SK-N-SH (cell line): ENCODE results near the gene RBP3. TPM values are rescaled to one million over a fixed set of nuclear protein-coding genes. Genes with fewer than 3 reads are reported as not detected.

Experiments used
- CTCF ChIA-PET: fragments of 300-600, 350-600 bp; formaldehyde crosslinking; extraction: SDS; loops from one replicate; lab custom pipeline; 2021; lab: Yijun Ruan, JAX
- POLR2A ChIA-PET: fragments of 350-600 bp; sonication (Branson Sonifier 250); formaldehyde crosslinking; extraction: SDS; loops from one replicate; lab custom pipeline; 2020; ENCODE audit warnings: antibody characterized with exemption, inconsistent platforms; lab: Yijun Ruan, JAX
- DNase-seq: peaks from one replicate; pipeline ENCODE4 v3.0.0; 2012
- H2AFZ ChIP-seq: fragments of 200-600 bp; sonication (generic); 2 replicates; pipeline ENCODE4 v1.8.1; 2016; ENCODE audit warnings: antibody characterized with exemption, mild to moderate bottlenecking, low read depth
- H3F3A ChIP-seq: fragments of 200-600 bp; sonication (generic); replicated peaks from 2 replicates; pipeline ENCODE3; 2016; ENCODE audit warnings: antibody characterized with exemption, mild to moderate bottlenecking; ENCODE audit not compliant: insufficient read depth
- H3K27ac ChIP-seq, 2 experiments: fragments of 200-500 bp in 1 of 2; fragments of 200-600 bp in 1 of 2; sonication (Bioruptor generic) in 1 of 2; sonication (generic), shearing (Covaris generic) in 1 of 2; 2 replicates each; pipeline versions ENCODE4 v1.5.1 to v1.6.1; 2014 to 2016; ENCODE audit warnings: low read depth in 2 of 2, inconsistent platforms in 1 of 2, low read length in 1 of 2, mild to moderate bottlenecking in 1 of 2, mixed read lengths in 1 of 2
- H3K27me3 ChIP-seq: fragments of 200-600 bp; sonication (generic), shearing (Covaris generic); 2 replicates; pipeline ENCODE4 v1.6.1; 2016; ENCODE audit warnings: mixed run types; ENCODE audit not compliant: insufficient read depth
- H3K36me3 ChIP-seq, 2 experiments: fragments of 200-500 bp in 1 of 2; fragments of 200-600 bp in 1 of 2; sonication (Bioruptor generic) in 1 of 2; sonication (generic) in 1 of 2; replicated peaks in 1 of 2; 2 replicates each; pipeline versions ENCODE3 to v1.5.1; 2014 to 2016; ENCODE audit warnings: low read length in 1 of 2, mild to moderate bottlenecking in 1 of 2; ENCODE audit not compliant: insufficient read depth in 2 of 2, control insufficient read depth in 1 of 2
- H3K4me1 ChIP-seq, 2 experiments: fragments of 200-500 bp in 1 of 2; fragments of 200-600 bp in 1 of 2; sonication (Bioruptor generic) in 1 of 2; sonication (generic), shearing (Covaris generic) in 1 of 2; 2 replicates each; pipeline versions ENCODE4 v1.5.1 to v1.6.1; 2014 to 2016; ENCODE audit warnings: low read depth in 1 of 2, low read length in 1 of 2, mixed run types in 1 of 2; ENCODE audit not compliant: insufficient read depth in 2 of 2, control insufficient read depth in 1 of 2
- H3K4me2 ChIP-seq: fragments of 200-600 bp; sonication (generic), shearing (Covaris generic); 2 replicates; pipeline ENCODE4 v1.6.1; 2017; ENCODE audit warnings: mixed run types
- H3K4me3 ChIP-seq, 2 experiments: fragments of 200-500 bp in 1 of 2; fragments of 200-600 bp in 1 of 2; sonication (Bioruptor generic) in 1 of 2; sonication (generic), shearing (Covaris generic) in 1 of 2; 2 replicates each; pipeline versions ENCODE4 v1.5.1 to v1.8.1; 2014 to 2016; ENCODE audit warnings: low read depth in 2 of 2, inconsistent platforms in 1 of 2, low read length in 1 of 2, mild to moderate bottlenecking in 1 of 2, mixed read lengths in 1 of 2, moderate library complexity in 1 of 2
- H3K79me2 ChIP-seq: fragments of 200-600 bp; sonication (generic); 2 replicates; pipeline ENCODE4 v1.8.1; 2017; ENCODE audit warnings: mild to moderate bottlenecking; ENCODE audit not compliant: insufficient read depth
- H3K9ac ChIP-seq: fragments of 200-600 bp; sonication (generic); 2 replicates; pipeline ENCODE4 v1.6.1; 2017; ENCODE audit warnings: mixed run types
- H3K9me2 ChIP-seq: fragments of 200-600 bp; sonication (generic); 2 replicates; pipeline ENCODE4 v1.6.1; 2017; ENCODE audit warnings: mixed run types
- H3K9me3 ChIP-seq: fragments of 200-600 bp; sonication (generic); 2 replicates; pipeline ENCODE4 v1.6.1; 2017; ENCODE audit warnings: mixed run types, mild to moderate bottlenecking, moderate library complexity
- H4K20me1 ChIP-seq: fragments of 200-600 bp; sonication (generic); 2 replicates; pipeline ENCODE4 v1.6.1; 2017; ENCODE audit warnings: mild to moderate bottlenecking, mixed run types; ENCODE audit not compliant: insufficient read depth
- EZH2phosphoT487 ChIP-seq: fragments of 200-600 bp; sonication (generic); IDR thresholded peaks from 2 replicates; pipeline ENCODE4 v1.6.1; 2017; ENCODE audit warnings: low read depth, mixed run types, mild to moderate bottlenecking, antibody characterized with exemption, moderate library complexity, borderline replicate concordance
- FOSL2 ChIP-seq: IDR thresholded peaks from 2 replicates; pipeline ENCODE4 v1.4.0; 2012; ENCODE audit warnings: low read depth, mild to moderate bottlenecking, moderate library complexity, borderline replicate concordance
- FOXM1 ChIP-seq: IDR thresholded peaks from 2 replicates; pipeline ENCODE4 v1.4.0; 2012; ENCODE audit warnings: low read depth, mild to moderate bottlenecking
- GATA2 ChIP-seq: sonication (generic); formaldehyde crosslinking; IDR thresholded peaks from 2 replicates; pipeline ENCODE4 v1.5.0; 2020; ENCODE audit warnings: mild to moderate bottlenecking, missing genetic modification reagents
- JUND ChIP-seq: IDR thresholded peaks from 2 replicates; pipeline ENCODE4 v1.4.0; 2012
- MEF2A ChIP-seq: IDR thresholded peaks from 2 replicates; pipeline ENCODE4 v1.4.0; 2012; ENCODE audit warnings: low read depth, borderline replicate concordance
- NFIC ChIP-seq: IDR thresholded peaks from 2 replicates; pipeline ENCODE4 v1.4.0; 2012; ENCODE audit warnings: borderline replicate concordance
- NRF1 ChIP-seq: IDR thresholded peaks from 2 replicates; pipeline ENCODE4 v1.6.1; 2012; ENCODE audit warnings: low read depth, mild to moderate bottlenecking, low read length
- POLR2AphosphoS5 ChIP-seq: IDR thresholded peaks from 2 replicates; pipeline ENCODE4 v1.6.1; 2012; ENCODE audit warnings: low read depth, low read length
- SIN3A ChIP-seq: IDR thresholded peaks from 2 replicates; pipeline ENCODE4 v1.6.1; 2012; ENCODE audit warnings: low read depth, mild to moderate bottlenecking, low read length, moderate library complexity, borderline replicate concordance
- USF1 ChIP-seq: IDR thresholded peaks from 2 replicates; pipeline ENCODE4 v1.4.0; 2012; ENCODE audit warnings: low read depth, borderline replicate concordance
- YY1 ChIP-seq: IDR thresholded peaks from 2 replicates; pipeline ENCODE4 v1.4.0; 2012; ENCODE audit warnings: low read depth, mild to moderate bottlenecking
- ZBTB33 ChIP-seq: IDR thresholded peaks from 2 replicates; pipeline ENCODE4 v1.4.0; 2012; ENCODE audit warnings: low read depth, borderline replicate concordance
- WGBS: methylation state at CpG from one replicate; pipeline ENCODE4 v1.1.6; 2017; ENCODE audit warnings: low lambda C conversion rate; 5-methylcytosine and 5-hydroxymethylcytosine counted together
- polyA plus RNA-seq, 3 experiments: library from polyadenylated mRNA; depleted of rRNA; stranded (reverse); fragments of >200 nt; gene quantifications; 2 replicates each; pipeline ENCODE4 v1.2.3, GENCODE V29; 2012

The RBP3 gene
- polyA plus RNA-seq, 1 of the 3 experiments (the other 2 are of a cell fraction), result not detected

GRCh38 chr10:47322300-47323061, 25.7 kb upstream of the RBP3 start, which contains the start of gene GDF2:
GDF2 (plus strand) TSS chr10:47322454; CDS start chr10:47322669, 215 bp downstream.
- no peak within 1 kb of the TSS for H3K4me3 ChIP-seq
- H3K36me3 ChIP-seq, result no peaks in the 10 kb centered on the region
- peaks cover 0 to 16% of the 10 kb centered on the region in 2 experiments; a peak in 1 of 4 replicates for H3K4me1 ChIP-seq
- no peaks in the 10 kb centered on the region for H3K79me2 ChIP-seq
- H3K9me3 ChIP-seq, result no peaks in the 10 kb centered on the region
- TF ChIP-seq YY1 (no peak), EZH2phosphoT487 (no peak), FOSL2 (no peak), GATA2 (CRISPR knock-in tag) (no peak), MEF2A (no peak), NFIC (no peak), USF1 (no peak), FOXM1 (no peak), ZBTB33 (no peak), SIN3A (no peak), NRF1 (no peak)
- TF ChIP-seq, all 33 proteins: peak for 0
- no peak for DNase-seq
- POLR2A ChIA-PET, result no interaction called here
- no peak within 1 kb of the TSS for H2AFZ ChIP-seq
- H3K27ac ChIP-seq, result no peak within 1 kb of the TSS
- no peaks in the 10 kb centered on the region for H3K9me2 ChIP-seq
- CTCF ChIA-PET, result interaction anchor here (0.7 to 2.5 kb wide), 5 partner anchors 10 to 298 kb away, joined by 3 to 17 read pairs (median 7); no protein-coding TSS in a partner anchor
- peaks cover 6% of the 10 kb centered on the region; the same call in 1 of the 2 replicates for H3K27me3 ChIP-seq
- no peaks in the 10 kb centered on the region for H4K20me1 ChIP-seq
- H3F3A ChIP-seq, result no peaks in the 10 kb centered on the region
- no peak within 1 kb of the TSS for H3K9ac ChIP-seq
- H3K4me2 ChIP-seq, result no peak within 1 kb of the TSS
- 76% methylated on average over 15 of the region's 35 CpGs for WGBS

- WGBS, result 23% methylated on average over 1 of the region's 1 CpG
- Histone ChIP-seq H4K20me1 (no peaks in the 10 kb centered on the region), H3K79me2 (no peaks in the 10 kb centered on the region), H3K9me3 (no peaks in the 10 kb centered on the region), H3K27me3 (peaks cover 6% of the 10 kb centered on the region; the same call in 1 of the 2 replicates), H3K36me3 (no peaks in the 10 kb centered on the region), H3K4me3 (no peak overlapping the region), H3K9ac (no peak overlapping the region), H3K4me2 (no peak overlapping the region), H3K9me2 (no peaks in the 10 kb centered on the region), H3K4me1 (peaks cover 0 to 16% of the 10 kb centered on the region in 2 experiments; a peak in 1 of 4 replicates), H3K27ac (no peak overlapping the region), H2AFZ (no peak overlapping the region), H3F3A (no peaks in the 10 kb centered on the region)
- TF ChIP-seq POLR2AphosphoS5 (no peak), NRF1 (no peak), MEF2A (no peak), JUND (no peak)
- DNase-seq, result no peak
- ChIA-PET POLR2A (no interaction called here), CTCF (interaction anchor here (0.7 to 2.5 kb wide), 4 partner anchors 11 to 298 kb away, joined by 3 to 17 read pairs (median 10); no protein-coding TSS in a partner anchor)
Observed at GRCh38 chr10:47323087-47323486, 25.1 kb upstream of the RBP3 start.
